GM21825 (cell line): ENCODE results near the gene AOPEP.
"Not testable (repeated sequence)": the region's sequence is repeated elsewhere in the genome, so short reads cannot be mapped to it uniquely, and the experiment has no call there.

Source experiments
- ATAC-seq: cut with Tn5 transposase; IDR thresholded peaks from one replicate; pipeline ENCODE4 v1.9.1; 2021; ENCODE audit warnings: mild to moderate bottlenecking, moderate library complexity; ENCODE audit not compliant: unreplicated experiment

The AOPEP gene

GRCh38 chr9:95005278-95006143 is 279.0 kb downstream of the AOPEP start:
- ATAC-seq = peak; percentile 50

GRCh38 chr9:95007226-95007869 is 280.8 kb downstream of the AOPEP start:
- no peak for ATAC-seq

- ATAC-seq = no peak
Measured at GRCh38 chr9:95008151-95008771, 281.8 kb downstream of the AOPEP start.

- no peak for ATAC-seq
Measured at GRCh38 chr9:95009459-95009858, 283.0 kb downstream of the AOPEP start.

- no peak for ATAC-seq
Measured at GRCh38 chr9:95010431-95010838, 283.9 kb downstream of the AOPEP start.

GRCh38 chr9:95012035-95012708 is 285.7 kb downstream of the AOPEP start:
- no peak for ATAC-seq

GRCh38 chr9:95012902-95013301 is 286.4 kb downstream of the AOPEP start:
- no peak for ATAC-seq

GRCh38 chr9:95014917-95015316 is 288.4 kb downstream of the AOPEP start:
- no peak for ATAC-seq

GRCh38 chr9:95015569-95015968 is 289.1 kb downstream of the AOPEP start:
- ATAC-seq = no peak

- ATAC-seq = no peak
Measured at GRCh38 chr9:95017062-95017461, 290.6 kb downstream of the AOPEP start.

- ATAC-seq = no peak
Measured at GRCh38 chr9:95017661-95018060, 291.2 kb downstream of the AOPEP start.

- ATAC-seq = no peak
Measured at GRCh38 chr9:95018099-95018936, 291.8 kb downstream of the AOPEP start.

GRCh38 chr9:95020644-95021043 is 294.1 kb downstream of the AOPEP start:
- ATAC-seq = not testable (repeated sequence)

- no peak for ATAC-seq
Measured at GRCh38 chr9:95021166-95021886, 294.8 kb downstream of the AOPEP start.

GRCh38 chr9:95022657-95023056 is 296.2 kb downstream of the AOPEP start:
- no peak for ATAC-seq

GRCh38 chr9:95023217-95024003 is 296.9 kb downstream of the AOPEP start:
- ATAC-seq = no peak

- no peak for ATAC-seq
Measured at GRCh38 chr9:95024097-95024671, 297.7 kb downstream of the AOPEP start.
